ENCODE data around the gene CFAP157.

Gene CFAP157

DNA sequence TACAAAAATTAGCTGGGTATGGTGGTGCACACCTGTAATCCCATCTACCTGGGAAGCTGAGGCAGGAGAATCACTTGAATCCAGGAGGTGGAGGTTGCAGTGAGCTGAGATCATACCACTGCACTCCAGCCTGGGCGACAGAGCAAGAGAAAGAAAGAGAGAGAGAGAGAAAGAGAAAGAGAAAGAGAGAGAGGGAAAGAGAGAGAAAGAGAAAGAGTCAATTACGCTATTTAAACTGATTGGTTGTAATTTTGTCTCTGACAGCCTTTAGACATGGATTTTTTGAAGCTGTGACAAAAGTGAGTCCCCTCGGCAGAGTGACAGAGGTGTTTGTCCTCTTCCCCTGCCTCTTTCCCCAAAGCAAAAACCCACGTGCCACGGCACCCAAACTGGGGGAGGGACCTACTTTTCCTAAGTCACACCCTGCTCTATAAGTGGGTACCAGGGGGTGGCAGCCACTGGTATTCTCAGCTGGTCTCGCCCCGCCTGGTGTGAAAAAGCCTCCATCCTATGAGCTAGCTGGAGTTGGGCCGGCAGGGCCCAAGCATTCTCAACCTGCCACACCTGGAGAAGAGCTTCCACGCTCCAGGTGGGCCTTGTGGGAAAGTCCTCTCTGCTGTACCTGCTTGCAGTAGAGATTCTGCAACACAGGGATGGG is 3.4 kb upstream of the CFAP157 start:
- Histone ChIP-seq H3K27me3 (ENCODE audit: control insufficient read depth in 3 of 3, insufficient read depth in 3 of 3, low read depth in 1 of 3, low read length in 3 of 3) (no peaks in the 10 kb centered on the region), H3K36me3 (replicated peaks in 1 of 2; ENCODE audit: control insufficient read depth in 2 of 2, insufficient read depth in 2 of 2, low read length in 2 of 2) (no peaks in the 10 kb centered on the region), H3K18ac (ENCODE audit: low read length) (peak overlapping the region; percentile 28), H3K4ac (ENCODE audit: low read length) (no peak overlapping the region), H4K8ac (ENCODE audit: low read depth, low read length) (no peak overlapping the region), H3K4me3 (ENCODE audit: low read length in 2 of 2) (no peak overlapping the region), H3K9me3 (replicated peaks in 1 of 2; ENCODE audit: control insufficient read depth in 2 of 2, insufficient read depth in 1 of 2, low read depth in 1 of 2, low read length in 2 of 2) (peaks cover 0 to 3% of the 10 kb centered on the region in 2 donors), H3K4me2 (ENCODE audit: insufficient read depth, low read length, poor library complexity, severe bottlenecking) (no peak overlapping the region), H3K4me1 (ENCODE audit: control insufficient read depth in 2 of 2, insufficient read depth in 1 of 2, low read depth in 1 of 2, low read length in 2 of 2) (peaks cover 7 to 12% of the 10 kb centered on the region in 2 donors), H3K27ac (replicated peaks; ENCODE audit: low read length) (no peak overlapping the region), H2BK5ac (ENCODE audit: low read length) (no peak overlapping the region), H3K14ac (ENCODE audit: low read length) (no peak overlapping the region), H3K79me1 (ENCODE audit: low read depth, low read length) (no peaks in the 10 kb centered on the region), H3K9ac (ENCODE audit: low read depth, low read length, poor library complexity) (no peak overlapping the region), H2BK120ac (ENCODE audit: low read depth, low read length) (no peak overlapping the region), H2AFZ (ENCODE audit: low read length) (no peak overlapping the region), H2BK15ac (ENCODE audit: low read length) (peak overlapping the region; percentile 37), H3K23ac (ENCODE audit: low read depth, low read length, poor library complexity) (no peak overlapping the region), H4K91ac (ENCODE audit: low read depth, low read length, poor library complexity) (no peak overlapping the region), H2AK5ac (ENCODE audit: low read depth, low read length) (no peak overlapping the region), H2BK12ac (ENCODE audit: low read length) (no peak overlapping the region)
- DNase-seq (ENCODE audit: low spot score), result no peak
- no CpG with 5 or more reads among the region's 9 CpGs for WGBS, 2 donors (ENCODE audit: extremely low coverage in 2 of 2, insufficient read length in 2 of 2, insufficient replicate concordance in 1 of 2)

DNA sequence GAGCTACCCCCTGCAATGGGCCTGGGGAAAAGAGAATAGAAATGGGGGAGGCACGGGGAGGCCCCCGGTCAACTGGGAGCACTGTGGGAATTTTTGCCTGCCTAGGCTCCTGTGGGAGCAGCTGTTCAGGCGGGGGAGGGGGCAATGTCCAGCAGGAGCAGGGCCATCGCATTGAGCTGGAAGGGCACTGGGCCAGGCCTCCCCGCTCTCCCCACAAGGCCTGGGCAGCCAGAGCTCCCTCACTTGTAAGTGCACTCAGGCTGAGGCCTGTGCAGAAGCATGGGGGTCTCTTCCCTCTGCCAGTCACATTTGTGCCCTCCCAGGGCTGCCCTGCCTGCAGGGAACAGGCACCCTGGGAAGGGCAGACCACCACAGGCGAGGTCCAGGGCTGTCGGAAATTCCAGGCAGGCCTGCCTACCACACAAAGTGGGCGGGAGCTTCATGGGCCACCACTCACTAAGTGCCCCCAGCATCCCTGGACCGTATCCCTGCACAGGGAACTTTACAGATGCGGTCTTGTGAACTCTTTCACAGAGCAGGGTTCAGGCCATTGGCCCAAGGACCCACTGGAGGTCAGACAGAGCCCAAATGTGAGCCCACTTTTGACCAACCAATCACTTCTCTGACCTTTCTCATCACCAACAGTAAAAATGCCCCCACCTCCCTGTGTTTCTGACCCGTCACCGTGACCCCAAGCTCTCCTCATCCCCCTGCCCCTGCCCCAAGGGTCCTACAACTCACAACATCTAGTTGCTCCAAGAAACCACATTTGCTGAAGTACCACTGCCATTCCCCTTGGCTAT is 1.0 kb upstream of the CFAP157 start:
- H3K4me1 ChIP-seq (ENCODE audit: control insufficient read depth in 2 of 2, insufficient read depth in 1 of 2, low read depth in 1 of 2, low read length in 2 of 2), result peaks cover 7 to 10% of the 10 kb centered on the region in 2 donors
- no peak overlapping the region for H3K23ac ChIP-seq (ENCODE audit: low read depth, low read length, poor library complexity)
- peak overlapping the region; percentile 77 for H2BK15ac ChIP-seq (ENCODE audit: low read length)
- peaks cover 0 to 3% of the 10 kb centered on the region in 2 donors for H3K9me3 ChIP-seq (replicated peaks in 1 of 2; ENCODE audit: control insufficient read depth in 2 of 2, insufficient read depth in 1 of 2, low read depth in 1 of 2, low read length in 2 of 2)
- H3K18ac ChIP-seq (ENCODE audit: low read length), result peak overlapping the region; percentile 86
- H3K4ac ChIP-seq (ENCODE audit: low read length), result no peak overlapping the region
- peak overlapping the region; percentile 64 for H3K9ac ChIP-seq (ENCODE audit: low read depth, low read length, poor library complexity)
- H3K27me3 ChIP-seq (ENCODE audit: control insufficient read depth in 3 of 3, insufficient read depth in 3 of 3, low read depth in 1 of 3, low read length in 3 of 3), result no peaks in the 10 kb centered on the region
- no peak overlapping the region for H3K4me3 ChIP-seq (ENCODE audit: low read length in 2 of 2)
- H4K91ac ChIP-seq (ENCODE audit: low read depth, low read length, poor library complexity), result no peak overlapping the region
- peak overlapping the region; percentile 78 for H2AFZ ChIP-seq (ENCODE audit: low read length)
- H2AK5ac ChIP-seq (ENCODE audit: low read depth, low read length), result peak overlapping the region; percentile 30
- H2BK5ac ChIP-seq (ENCODE audit: low read length), result no peak overlapping the region
- H3K36me3 ChIP-seq (replicated peaks in 1 of 2; ENCODE audit: control insufficient read depth in 2 of 2, insufficient read depth in 2 of 2, low read length in 2 of 2), result no peaks in the 10 kb centered on the region
- no peak overlapping the region for H2BK12ac ChIP-seq (ENCODE audit: low read length)
- no CpG with 5 or more reads among the region's 12 CpGs for WGBS, 2 donors (ENCODE audit: extremely low coverage in 2 of 2, insufficient read length in 2 of 2, insufficient replicate concordance in 1 of 2)
- no peak for DNase-seq (ENCODE audit: low spot score)
- no peak overlapping the region for H3K27ac ChIP-seq (replicated peaks; ENCODE audit: low read length)
- no peak overlapping the region for H2BK120ac ChIP-seq (ENCODE audit: low read depth, low read length)
- no peak overlapping the region for H3K14ac ChIP-seq (ENCODE audit: low read length)
- no peaks in the 10 kb centered on the region for H3K79me1 ChIP-seq (ENCODE audit: low read depth, low read length)
- H3K4me2 ChIP-seq (ENCODE audit: insufficient read depth, low read length, poor library complexity, severe bottlenecking), result no peak overlapping the region
- no peak overlapping the region for H4K8ac ChIP-seq (ENCODE audit: low read depth, low read length)

DNA sequence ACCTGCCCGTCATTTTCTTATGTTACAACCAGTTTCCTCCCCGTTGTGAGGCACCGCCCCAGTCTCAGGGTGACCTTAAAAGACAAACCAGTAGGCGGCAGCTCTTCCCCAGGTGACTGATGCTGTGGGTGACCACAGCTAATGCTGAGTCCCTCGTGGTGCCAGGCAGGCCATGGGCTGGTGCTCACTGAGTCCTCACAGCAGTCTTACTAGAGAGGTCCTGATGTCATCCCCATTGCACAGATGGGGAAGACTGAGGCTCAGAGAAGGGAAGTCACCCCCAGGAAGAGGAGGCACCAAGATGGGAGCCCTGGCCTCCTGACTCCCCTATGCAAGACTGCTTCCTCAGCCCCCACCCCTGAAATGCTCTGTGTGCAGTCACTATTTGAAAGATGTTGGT is 978 bp downstream of the CFAP157 start:
- H3K36me3 ChIP-seq (replicated peaks in 1 of 2; ENCODE audit: control insufficient read depth in 2 of 2, insufficient read depth in 2 of 2, low read length in 2 of 2), result no peaks in the 10 kb centered on the region
- whole genome bisulfite sequencing, 2 donors (ENCODE audit: extremely low coverage in 2 of 2, insufficient read length in 2 of 2, insufficient replicate concordance in 1 of 2), result no CpG with 5 or more reads among the region's 5 CpGs
- no peak for DNase-seq (ENCODE audit: low spot score)
- no peak overlapping the region for H3K23ac ChIP-seq (ENCODE audit: low read depth, low read length, poor library complexity)
- no peak overlapping the region for H2BK12ac ChIP-seq (ENCODE audit: low read length)
- no peaks in the 10 kb centered on the region for H3K79me1 ChIP-seq (ENCODE audit: low read depth, low read length)
- H4K91ac ChIP-seq (ENCODE audit: low read depth, low read length, poor library complexity), result no peak overlapping the region
- no peak overlapping the region for H2BK120ac ChIP-seq (ENCODE audit: low read depth, low read length)
- H3K27ac ChIP-seq (replicated peaks; ENCODE audit: low read length), result no peak overlapping the region
- no peaks in the 10 kb centered on the region for H3K27me3 ChIP-seq (ENCODE audit: control insufficient read depth in 3 of 3, insufficient read depth in 3 of 3, low read depth in 1 of 3, low read length in 3 of 3)
- H3K14ac ChIP-seq (ENCODE audit: low read length), result no peak overlapping the region
- no peak overlapping the region for H3K9ac ChIP-seq (ENCODE audit: low read depth, low read length, poor library complexity)
- H4K8ac ChIP-seq (ENCODE audit: low read depth, low read length), result no peak overlapping the region
- H3K4me1 ChIP-seq (ENCODE audit: control insufficient read depth in 2 of 2, insufficient read depth in 1 of 2, low read depth in 1 of 2, low read length in 2 of 2), result peaks cover 10 to 22% of the 10 kb centered on the region in 2 donors
- H2AK5ac ChIP-seq (ENCODE audit: low read depth, low read length), result no peak overlapping the region
- H3K4ac ChIP-seq (ENCODE audit: low read length), result no peak overlapping the region
- H3K18ac ChIP-seq (ENCODE audit: low read length), result no peak overlapping the region
- no peak overlapping the region for H2AFZ ChIP-seq (ENCODE audit: low read length)
- H3K4me3 ChIP-seq (ENCODE audit: low read length in 2 of 2), result no peak overlapping the region
- no peak overlapping the region for H3K4me2 ChIP-seq (ENCODE audit: insufficient read depth, low read length, poor library complexity, severe bottlenecking)
- H3K9me3 ChIP-seq (replicated peaks in 1 of 2; ENCODE audit: control insufficient read depth in 2 of 2, insufficient read depth in 1 of 2, low read depth in 1 of 2, low read length in 2 of 2), result peaks cover 0 to 3% of the 10 kb centered on the region in 2 donors
- H2BK5ac ChIP-seq (ENCODE audit: low read length), result no peak overlapping the region
- no peak overlapping the region for H2BK15ac ChIP-seq (ENCODE audit: low read length)

DNA sequence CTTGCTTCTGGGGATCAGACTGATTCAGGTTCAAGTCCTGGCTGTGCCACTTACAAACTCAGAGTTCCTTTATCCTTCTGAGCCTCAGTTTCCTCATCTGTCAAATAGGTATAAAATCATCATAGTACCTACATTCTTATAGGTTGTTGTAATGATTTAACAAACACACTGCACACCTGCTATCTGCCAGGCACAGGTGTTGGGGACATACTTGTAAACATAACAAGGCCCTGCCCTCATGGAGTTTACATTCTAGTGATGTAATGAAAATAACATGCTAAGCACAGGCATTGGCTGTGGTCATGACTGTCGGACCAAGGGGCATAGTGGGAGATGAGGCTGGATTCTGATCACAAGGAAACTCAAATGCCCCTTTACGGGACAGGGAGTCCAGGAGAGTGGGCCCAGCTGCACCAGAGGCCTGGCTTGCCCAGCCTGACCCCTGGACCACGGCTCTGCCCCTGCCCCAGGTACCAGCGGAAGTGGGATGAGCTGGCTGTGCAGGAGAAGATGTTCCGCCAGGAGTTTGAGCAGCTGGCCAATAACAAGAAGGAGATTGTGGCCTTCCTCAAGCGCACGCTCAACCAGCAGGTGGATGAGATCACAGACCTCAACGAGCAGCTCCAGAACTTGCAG is 2.3 kb downstream of the CFAP157 start:
- no peak overlapping the region for H3K9ac ChIP-seq (ENCODE audit: low read depth, low read length, poor library complexity)
- H3K14ac ChIP-seq (ENCODE audit: low read length), result no peak overlapping the region
- no peak overlapping the region for H3K27ac ChIP-seq (replicated peaks; ENCODE audit: low read length)
- H3K4me3 ChIP-seq (ENCODE audit: low read length in 2 of 2), result no peak overlapping the region
- H2BK15ac ChIP-seq (ENCODE audit: low read length), result no peak overlapping the region
- no peaks in the 10 kb centered on the region for H3K79me1 ChIP-seq (ENCODE audit: low read depth, low read length)
- H3K4me2 ChIP-seq (ENCODE audit: insufficient read depth, low read length, poor library complexity, severe bottlenecking), result no peak overlapping the region
- peak overlapping the region; percentile 31 for H2AK5ac ChIP-seq (ENCODE audit: low read depth, low read length)
- peaks cover 0 to under 1% (median 0%) of the 10 kb centered on the region in 3 experiments for H3K27me3 ChIP-seq (ENCODE audit: control insufficient read depth in 3 of 3, insufficient read depth in 3 of 3, low read depth in 1 of 3, low read length in 3 of 3)
- H3K23ac ChIP-seq (ENCODE audit: low read depth, low read length, poor library complexity), result peak overlapping the region; percentile 45
- H2BK120ac ChIP-seq (ENCODE audit: low read depth, low read length), result no peak overlapping the region
- H4K91ac ChIP-seq (ENCODE audit: low read depth, low read length, poor library complexity), result no peak overlapping the region
- no peak for DNase-seq (ENCODE audit: low spot score)
- H3K9me3 ChIP-seq (replicated peaks in 1 of 2; ENCODE audit: control insufficient read depth in 2 of 2, insufficient read depth in 1 of 2, low read depth in 1 of 2, low read length in 2 of 2), result peaks cover 0 to 3% of the 10 kb centered on the region in 2 donors
- H3K18ac ChIP-seq (ENCODE audit: low read length), result no peak overlapping the region
- no peak overlapping the region for H3K4ac ChIP-seq (ENCODE audit: low read length)
- peaks cover 10 to 22% of the 10 kb centered on the region in 2 donors for H3K4me1 ChIP-seq (ENCODE audit: control insufficient read depth in 2 of 2, insufficient read depth in 1 of 2, low read depth in 1 of 2, low read length in 2 of 2)
- H2AFZ ChIP-seq (ENCODE audit: low read length), result no peak overlapping the region
- H2BK12ac ChIP-seq (ENCODE audit: low read length), result no peak overlapping the region
- no CpG with 5 or more reads among the region's 8 CpGs for WGBS, 2 donors (ENCODE audit: extremely low coverage in 2 of 2, insufficient read length in 2 of 2, insufficient replicate concordance in 1 of 2)
- H4K8ac ChIP-seq (ENCODE audit: low read depth, low read length), result no peak overlapping the region
- H3K36me3 ChIP-seq (replicated peaks in 1 of 2; ENCODE audit: control insufficient read depth in 2 of 2, insufficient read depth in 2 of 2, low read length in 2 of 2), result no peaks in the 10 kb centered on the region
- peak overlapping the region; percentile 2 for H2BK5ac ChIP-seq (ENCODE audit: low read length)
